Measurements from ENCODE around the gene PRSS27. TPM values are rescaled to one million over a fixed set of nuclear protein-coding genes. Genes with fewer than 3 reads are reported as not detected.
A peak's percentile ranks its signal among the peaks of the same experiment; 100 is the strongest.

The PRSS27 gene
- total RNA-seq, 6 donors from 2014 or later: 0.91 to 8.1 (median 1.8) TPM

DNA sequence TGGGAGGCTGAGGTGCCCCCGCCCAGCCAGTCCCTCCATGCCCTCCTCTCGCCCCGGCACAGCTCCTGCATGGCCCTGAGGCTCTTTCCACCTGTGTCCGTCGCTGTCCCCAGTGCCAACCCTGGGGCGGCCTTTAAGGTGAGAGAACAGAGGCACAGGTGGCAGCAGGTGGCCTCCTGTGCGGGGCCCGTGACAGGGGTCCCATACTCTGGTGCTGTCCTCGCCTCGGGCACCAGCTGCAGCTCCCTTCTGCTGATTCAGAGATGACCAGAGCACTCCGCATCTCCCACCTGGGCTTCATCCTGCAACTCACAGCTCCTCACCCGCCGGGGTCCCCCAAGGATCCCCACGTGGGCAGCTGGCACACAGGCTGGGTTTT, 8.0 kb downstream of the PRSS27 start:
- H3K27me3 ChIP-seq: peaks cover 0 to 3% (median 0%) of the 10 kb centered on the region in 4 donors
- peaks cover 14 to 33% (median 26%) of the 10 kb centered on the region in 4 donors for H3K36me3 ChIP-seq
- ATAC-seq (ENCODE audit: low FRiP score in 2 of 2) (no peak), DNase-seq (peak in 1 of 2 donors; percentile 65)
- no peak for TF ChIP-seq POLR2AphosphoS5 (IDR thresholded peaks at IDR 0.05)
- TF ChIP-seq, protein P1, sequence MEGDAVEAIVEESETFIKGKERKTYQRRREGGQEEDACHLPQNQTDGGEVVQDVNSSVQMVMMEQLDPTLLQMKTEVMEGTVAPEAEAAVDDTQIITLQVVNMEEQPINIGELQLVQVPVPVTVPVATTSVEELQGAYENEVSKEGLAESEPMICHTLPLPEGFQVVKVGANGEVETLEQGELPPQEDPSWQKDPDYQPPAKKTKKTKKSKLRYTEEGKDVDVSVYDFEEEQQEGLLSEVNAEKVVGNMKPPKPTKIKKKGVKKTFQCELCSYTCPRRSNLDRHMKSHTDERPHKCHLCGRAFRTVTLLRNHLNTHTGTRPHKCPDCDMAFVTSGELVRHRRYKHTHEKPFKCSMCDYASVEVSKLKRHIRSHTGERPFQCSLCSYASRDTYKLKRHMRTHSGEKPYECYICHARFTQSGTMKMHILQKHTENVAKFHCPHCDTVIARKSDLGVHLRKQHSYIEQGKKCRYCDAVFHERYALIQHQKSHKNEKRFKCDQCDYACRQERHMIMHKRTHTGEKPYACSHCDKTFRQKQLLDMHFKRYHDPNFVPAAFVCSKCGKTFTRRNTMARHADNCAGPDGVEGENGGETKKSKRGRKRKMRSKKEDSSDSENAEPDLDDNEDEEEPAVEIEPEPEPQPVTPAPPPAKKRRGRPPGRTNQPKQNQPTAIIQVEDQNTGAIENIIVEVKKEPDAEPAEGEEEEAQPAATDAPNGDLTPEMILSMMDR (IDR thresholded peaks at IDR 0.05): no peak
- no peak for TF ChIP-seq POLR2A (IDR thresholded peaks at IDR 0.05)
- TF ChIP-seq EP300 (IDR thresholded peaks at IDR 0.05): no peak
- H3K27ac ChIP-seq: no peak overlapping the region
- WGBS, 2 donors: 68 to 83% methylated on average over 6 to 14 of the region's 14 CpGs
- H3K9me3 ChIP-seq: no peaks in the 10 kb centered on the region
- H3K4me3 ChIP-seq: no peak overlapping the region
- H3K4me1 ChIP-seq: peaks cover 6 to 8% (median 7%) of the 10 kb centered on the region in 4 donors

DNA sequence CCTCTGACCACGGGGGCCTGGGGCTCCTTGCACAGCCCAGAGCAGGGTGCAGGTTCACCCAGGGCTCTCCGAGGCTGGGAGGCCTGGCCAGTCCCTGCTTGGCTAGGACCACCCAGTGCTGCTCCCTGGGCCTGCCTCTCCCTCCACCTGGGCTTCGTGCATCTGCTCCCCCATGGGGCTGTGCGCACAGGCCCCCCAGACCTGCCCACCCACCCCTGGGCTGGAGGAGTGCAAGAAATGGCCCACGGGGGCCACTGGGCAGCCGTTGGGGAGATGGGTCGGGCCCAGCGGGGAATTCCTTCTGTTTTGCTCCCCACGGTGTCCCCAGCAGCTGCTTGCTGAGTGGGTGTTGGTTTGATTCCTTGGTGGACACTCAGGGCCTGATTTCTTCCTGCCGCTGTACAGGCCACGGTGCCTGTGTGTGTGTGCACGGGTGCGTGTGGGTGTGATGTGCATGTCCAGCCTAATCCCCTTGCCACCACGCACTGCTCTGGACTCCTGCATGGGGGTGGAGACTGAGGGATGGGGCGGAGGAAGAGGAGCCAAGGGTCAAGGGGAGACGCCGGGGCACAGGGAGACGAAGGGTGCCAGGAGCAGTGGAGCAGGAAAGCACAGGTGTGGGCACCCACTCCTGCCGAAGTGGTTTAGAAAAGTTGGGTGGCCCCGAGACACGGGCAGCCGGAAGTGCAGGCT, 8.5 kb downstream of the PRSS27 start:
- DNase-seq: peak in 1 of 2 donors; percentile 64
- Histone ChIP-seq H3K27ac (no peak overlapping the region), H3K4me1 (peaks cover 6 to 8% (median 7%) of the 10 kb centered on the region in 4 donors), H3K9me3 (no peaks in the 10 kb centered on the region), H3K27me3 (peaks cover 0 to 3% (median 0%) of the 10 kb centered on the region in 4 donors), H3K4me3 (no peak overlapping the region), H3K36me3 (peaks cover 14 to 38% (median 30%) of the 10 kb centered on the region in 4 donors)
- TF ChIP-seq POLR2A (IDR thresholded peaks at IDR 0.05): no peak
- TF ChIP-seq EP300 (IDR thresholded peaks at IDR 0.05): no peak
- TF ChIP-seq, protein P1 (IDR thresholded peaks at IDR 0.05): no peak
- no peak for TF ChIP-seq POLR2AphosphoS5 (IDR thresholded peaks at IDR 0.05)
- no peak for ATAC-seq (ENCODE audit: low FRiP score in 2 of 2)
- WGBS, 2 donors: 63 to 65% methylated on average over 14 to 15 of the region's 22 CpGs

DNA sequence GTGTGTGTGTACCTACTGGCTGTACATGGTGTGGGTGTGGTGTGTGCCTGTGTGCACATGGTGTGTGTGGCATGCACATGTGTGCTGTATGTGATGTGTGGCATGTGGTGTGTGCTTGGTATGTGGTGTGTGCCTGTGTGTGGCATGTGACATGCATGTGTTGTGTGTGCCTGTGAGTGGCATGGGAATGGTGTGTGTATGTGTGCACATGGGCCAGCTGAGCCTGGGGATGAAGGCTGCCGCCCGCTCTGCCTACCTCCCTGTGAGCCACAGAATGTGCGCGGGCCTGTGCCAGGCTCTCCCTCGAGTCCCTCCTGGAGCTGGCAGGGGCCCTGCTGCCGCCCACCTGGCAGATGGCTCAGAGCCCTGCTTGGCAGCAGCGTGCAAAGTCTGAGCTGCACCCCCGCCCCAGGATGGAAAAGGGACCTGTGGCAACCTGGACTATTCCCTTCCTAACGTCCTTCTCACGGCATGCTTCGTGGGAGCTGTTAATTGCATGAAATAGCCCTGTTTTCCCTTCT, 9.3 kb downstream of the PRSS27 start:
- H3K27me3 ChIP-seq: peaks cover 0 to 3% (median 0%) of the 10 kb centered on the region in 4 donors
- peak in 1 of 2 donors; percentile 63 for DNase-seq
- peaks cover 14 to 44% (median 34%) of the 10 kb centered on the region in 4 donors for H3K36me3 ChIP-seq
- H3K4me1 ChIP-seq: peaks cover 4 to 6% (median 5%) of the 10 kb centered on the region in 4 donors
- 79 to 80% methylated on average over 9 to 11 of the region's 11 CpGs for WGBS, 2 donors
- H3K4me3 ChIP-seq: no peak overlapping the region
- H3K27ac ChIP-seq: no peak overlapping the region
- TF ChIP-seq POLR2A (IDR thresholded peaks at IDR 0.05) (no peak), EP300 (IDR thresholded peaks at IDR 0.05) (no peak), POLR2AphosphoS5 (IDR thresholded peaks at IDR 0.05) (no peak)
- TF ChIP-seq, protein P1 (IDR thresholded peaks at IDR 0.05): no peak
- ATAC-seq (ENCODE audit: low FRiP score in 2 of 2): no peak
- no peaks in the 10 kb centered on the region for H3K9me3 ChIP-seq

DNA sequence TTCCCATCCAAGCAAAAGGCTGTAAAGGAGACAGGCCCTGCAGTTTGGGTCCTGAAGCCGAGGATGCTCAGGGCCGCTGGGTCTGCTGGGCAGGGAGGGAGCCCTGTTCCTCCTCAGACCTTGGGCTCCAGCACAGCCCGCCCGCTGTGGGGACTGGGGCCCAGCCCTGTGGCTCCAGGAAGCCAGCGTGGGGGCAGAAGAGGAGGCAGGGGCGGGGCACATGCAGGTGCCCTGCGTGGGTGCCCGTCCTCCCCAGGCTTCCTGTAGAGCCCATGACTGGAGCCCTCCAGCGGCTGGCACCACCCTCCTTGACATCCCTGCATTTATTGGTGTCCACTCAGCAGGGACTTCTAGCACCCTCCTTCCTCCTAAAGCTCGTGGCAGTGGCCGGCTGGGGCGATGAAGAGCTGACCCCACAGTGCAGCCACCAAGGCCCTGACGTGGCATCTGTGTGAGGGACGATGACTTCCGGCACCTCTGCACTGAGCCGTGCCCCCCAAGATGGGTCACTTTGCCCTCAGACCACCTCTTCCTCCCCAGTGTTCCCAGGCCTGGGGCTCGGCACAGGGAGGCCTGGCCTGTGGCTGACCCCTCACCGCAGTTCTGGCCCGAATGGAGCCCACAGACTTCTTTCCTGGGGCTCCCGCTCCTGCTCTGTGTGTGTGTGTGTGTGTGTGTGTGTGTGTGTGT, 9.9 kb downstream of the PRSS27 start:
- no peaks in the 10 kb centered on the region for H3K9me3 ChIP-seq
- no peak overlapping the region for H3K4me3 ChIP-seq
- H3K27me3 ChIP-seq: peaks cover 0 to under 1% (median 0%) of the 10 kb centered on the region in 4 donors
- ATAC-seq (ENCODE audit: low FRiP score in 2 of 2): no peak
- DNase-seq: peak in 1 of 2 donors; percentile 65
- WGBS, 2 donors: 79% methylated on average over 17 of the region's 20 CpGs; no CpG with 5 or more reads in 1 of the 2 donors
- peaks cover 0 to under 1% (median 0%) of the 10 kb centered on the region in 4 donors for H3K4me1 ChIP-seq
- H3K36me3 ChIP-seq: peaks cover 14 to 50% (median 40%) of the 10 kb centered on the region in 4 donors
- no peak overlapping the region for H3K27ac ChIP-seq
- TF ChIP-seq, protein P1 (IDR thresholded peaks at IDR 0.05): no peak
- no peak for TF ChIP-seq POLR2A (IDR thresholded peaks at IDR 0.05)
- no peak for TF ChIP-seq POLR2AphosphoS5 (IDR thresholded peaks at IDR 0.05)
- no peak for TF ChIP-seq EP300 (IDR thresholded peaks at IDR 0.05)

Measured in upper lobe of left lung (tissue), 6 donors.